Endothelial cell (in vitro differentiated cells): Measurements from ENCODE around the gene LIN7C. TPM values are rescaled to one million over a fixed set of nuclear protein-coding genes. Genes with fewer than 3 reads are reported as not detected.

ENCODE experiments used
- DNase-seq: peaks from one replicate; pipeline ENCODE4 v3.0.0; 2021; ENCODE audit warnings: low spot score
- H3K27ac Mint-ChIP-seq: one replicate; pipeline ENCODE4 v1.8.0; 2021; ENCODE audit warnings: mixed read lengths, inconsistent platforms; ENCODE audit not compliant: unreplicated experiment
- H3K27me3 Mint-ChIP-seq: one replicate; pipeline ENCODE4 v1.8.0; 2021; ENCODE audit warnings: mild to moderate bottlenecking, moderate library complexity, mixed read lengths, inconsistent platforms; ENCODE audit not compliant: unreplicated experiment
- H3K36me3 Mint-ChIP-seq: one replicate; pipeline ENCODE4 v1.8.0; 2021; ENCODE audit warnings: mild to moderate bottlenecking, low read depth, mixed read lengths, inconsistent platforms; ENCODE audit not compliant: unreplicated experiment
- H3K4me1 Mint-ChIP-seq: one replicate; pipeline ENCODE4 v1.8.0; 2021; ENCODE audit warnings: mild to moderate bottlenecking, mixed read lengths, inconsistent platforms; ENCODE audit not compliant: unreplicated experiment
- H3K4me3 Mint-ChIP-seq: one replicate; pipeline ENCODE4 v1.8.0; 2021; ENCODE audit warnings: mild to moderate bottlenecking, mixed read lengths, inconsistent platforms; ENCODE audit not compliant: unreplicated experiment
- H3K9me3 Mint-ChIP-seq: one replicate; pipeline ENCODE4 v1.8.0; 2021; ENCODE audit warnings: mixed read lengths, inconsistent platforms; ENCODE audit not compliant: unreplicated experiment
- CTCF ChIP-seq: fragments of 200-600 bp; sonication (generic); IDR thresholded peaks from one replicate; pipeline ENCODE4 v1.5.0; 2021; ENCODE audit warnings: antibody characterized with exemption; ENCODE audit not compliant: unreplicated experiment
- microRNA-seq: library from miRNA; unstranded; fragments of <30 nt; microRNA quantifications from one replicate; pipeline ENCODE4, GENCODE V29; 2020; ENCODE audit not compliant: unreplicated experiment
- total RNA-seq: library from RNA; stranded (reverse); fragmentation: NEBNext Ultra II Directional; extraction: Animal tissue kit (Norgen Biotek cat#: 25700); gene quantifications from one replicate; pipeline ENCODE4 v1.2.1, GENCODE V29; 2021; ENCODE audit not compliant: unreplicated experiment

The LIN7C gene
- total RNA-seq, 1 donor from 2014 or later: 17.0 TPM

- no peaks in the 10 kb centered on the region for H3K36me3 Mint-ChIP-seq
- TF ChIP-seq CTCF: no peak
- peaks cover 1% of the 10 kb centered on the region for H3K27me3 Mint-ChIP-seq
- no peak for DNase-seq
- no peaks in the 10 kb centered on the region for H3K9me3 Mint-ChIP-seq
- no peak overlapping the region for H3K4me3 Mint-ChIP-seq
- H3K27ac Mint-ChIP-seq: no peak overlapping the region
- peaks cover 4% of the 10 kb centered on the region for H3K4me1 Mint-ChIP-seq
Observed at GRCh38 chr11:27445625-27446024, 60.9 kb downstream of the LIN7C start.

DNA sequence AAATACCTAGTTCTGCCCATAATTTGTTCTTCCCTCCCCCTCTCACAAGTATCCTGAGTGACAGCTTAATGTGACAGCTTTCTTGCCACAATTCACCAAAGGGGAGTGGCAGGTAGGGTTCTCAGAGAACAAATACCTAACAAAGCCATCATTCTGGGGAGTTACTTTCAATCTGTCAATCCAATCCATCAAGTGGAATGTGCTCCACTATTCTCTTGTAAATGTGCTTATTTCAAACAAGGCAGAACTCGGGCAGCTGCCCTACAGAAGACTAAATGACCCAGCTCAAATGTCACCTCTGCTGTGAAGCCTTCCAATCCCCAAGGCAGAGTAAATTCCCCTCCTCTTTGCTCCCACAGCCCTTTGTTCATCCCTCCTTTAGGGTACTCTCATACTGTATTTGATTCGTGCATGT, 61.8 kb downstream of the LIN7C start:
- H3K27me3 Mint-ChIP-seq: peaks cover 1% of the 10 kb centered on the region
- no peaks in the 10 kb centered on the region for H3K36me3 Mint-ChIP-seq
- peaks cover 4% of the 10 kb centered on the region for H3K4me1 Mint-ChIP-seq
- DNase-seq: no peak
- H3K4me3 Mint-ChIP-seq: no peak overlapping the region
- H3K9me3 Mint-ChIP-seq: no peaks in the 10 kb centered on the region
- no peak overlapping the region for H3K27ac Mint-ChIP-seq
- TF ChIP-seq CTCF: no peak

Small RNAs within 50 kb of the gene (microRNA-seq; reads per million reads assigned to microRNA genes)
- not detected for gene MIR8087

Other genes starting within 250 kb of the LIN7C start
- gene CCDC34, start 143.6 kb downstream of the LIN7C start, total RNA-seq: 5.6 TPM
- 10.8 TPM for gene LGR4, start 34.0 kb downstream of the LIN7C start, total RNA-seq
- 0.10 TPM for gene BDNF, start 193.7 kb upstream of the LIN7C start, total RNA-seq